H1 (cell line): ENCODE measurements around the gene DOCK10. TPM values are rescaled to one million over a fixed set of nuclear protein-coding genes. Genes with fewer than 3 reads are reported as not detected.

Experiments used
- CTCF ChIA-PET: fragments of 300-600 bp; sonication (Branson Sonifier 250); formaldehyde crosslinking; loops from one replicate; lab custom pipeline; 2021; ENCODE audit not compliant: partially characterized antibody; lab: Charles Lee
- POLR2A ChIA-PET: fragments of 300-600 bp; sonication (Branson Sonifier 250); formaldehyde crosslinking; loops from one replicate; lab custom pipeline; 2021; ENCODE audit warnings: inconsistent platforms; ENCODE audit not compliant: partially characterized antibody; lab: Charles Lee
- DNase-seq, 2 experiments: peaks; one replicate each; pipeline versions ENCODE4 v3.0.0 to v3.0.0-alpha.2; 2010 to 2022; ENCODE audit warnings: low spot score in 2 of 2, low read depth in 1 of 2, mixed read lengths in 1 of 2
- FAIRE-seq: peaks from 2 replicates; lab custom pipeline; 2011; peaks lifted over from hg19 to GRCh38; lab: Jason Lieb, UNC
- H2AFZ ChIP-seq: 2 replicates; pipeline ENCODE4 v1.8.1; 2012; ENCODE audit warnings: low read length, inconsistent platforms
- H2AK5ac ChIP-seq: 2 replicates; pipeline ENCODE4 v1.6.1; 2013; ENCODE audit warnings: low read depth, low read length
- H2BK120ac ChIP-seq: replicated peaks from 2 replicates; pipeline ENCODE3; 2013; ENCODE audit warnings: low read depth, low read length, inconsistent platforms
- H2BK12ac ChIP-seq: 2 replicates; pipeline ENCODE4 v1.6.1; 2013; ENCODE audit warnings: low read depth, low read length
- H2BK15ac ChIP-seq: 2 replicates; pipeline ENCODE4 v1.6.1; 2013; ENCODE audit warnings: low read length
- H2BK20ac ChIP-seq: 2 replicates; pipeline ENCODE4 v1.6.1; 2013; ENCODE audit warnings: low read length
- H2BK5ac ChIP-seq: 2 replicates; pipeline ENCODE4 v1.6.1; 2013; ENCODE audit warnings: low read depth, low read length
- H3K14ac ChIP-seq: 2 replicates; pipeline ENCODE4 v1.6.1; 2013; ENCODE audit warnings: inconsistent platforms; ENCODE audit not compliant: insufficient read length
- H3K18ac ChIP-seq: 2 replicates; pipeline ENCODE4 v1.6.1; 2013; ENCODE audit warnings: low read length; ENCODE audit errors: extremely low read depth
- H3K23ac ChIP-seq: 2 replicates; pipeline ENCODE4 v1.6.1; 2013; ENCODE audit warnings: inconsistent platforms; ENCODE audit not compliant: insufficient read length
- H3K23me2 ChIP-seq: 2 replicates; pipeline ENCODE4 v1.6.1; 2013; ENCODE audit warnings: low read depth, low read length
- H3K27ac ChIP-seq: 2 replicates; pipeline ENCODE4 v1.6.1; 2011; ENCODE audit warnings: low read depth, low read length, inconsistent platforms
- H3K27me3 ChIP-seq, 4 experiments: replicated peaks in 1 of 4; 1 replicate in 1 of 4; 2 replicates in 3 of 4; pipeline versions ENCODE4 v1.6.1 to v1.8.1; 2011 to 2013; ENCODE audit warnings: low read length in 3 of 4, mild to moderate bottlenecking in 3 of 4, inconsistent platforms in 2 of 4, mixed read lengths in 2 of 4, moderate library complexity in 1 of 4; ENCODE audit not compliant: control insufficient read depth in 3 of 4, insufficient read depth in 3 of 4; ENCODE audit errors: extremely low read depth in 1 of 4
- H3K36me3 ChIP-seq, 4 experiments: 2 replicates each; pipeline versions ENCODE4 v1.6.1 to v1.8.1; 2011 to 2013; ENCODE audit warnings: mild to moderate bottlenecking in 4 of 4, low read length in 3 of 4, moderate library complexity in 2 of 4, control low read depth in 1 of 4, inconsistent platforms in 1 of 4; ENCODE audit not compliant: insufficient read depth in 4 of 4, control insufficient read depth in 2 of 4
- H3K4ac ChIP-seq: replicated peaks from 2 replicates; pipeline ENCODE3; 2013; ENCODE audit warnings: low read length, low read depth, mixed read lengths, inconsistent platforms; ENCODE audit not compliant: insufficient read length
- H3K4me1 ChIP-seq, 4 experiments: replicated peaks in 1 of 4; 1 replicate in 1 of 4; 2 replicates in 3 of 4; pipeline versions ENCODE4 v1.6.1 to v1.8.1; 2011 to 2013; ENCODE audit warnings: low read length in 3 of 4, inconsistent platforms in 2 of 4, mixed read lengths in 1 of 4; ENCODE audit not compliant: insufficient read depth in 4 of 4, control insufficient read depth in 3 of 4
- H3K4me2 ChIP-seq, 2 experiments: 2 replicates each; pipeline versions ENCODE4 v1.6.1 to v1.8.1; 2011 to 2013; ENCODE audit warnings: low read depth in 2 of 2, low read length in 2 of 2, control low read depth in 1 of 2, inconsistent platforms in 1 of 2, mild to moderate bottlenecking in 1 of 2; ENCODE audit not compliant: insufficient read depth in 1 of 2
- H3K4me3 ChIP-seq, 4 experiments: fragments of 200-600, 300-600 bp in 1 of 4; sonication (generic), shearing (Covaris generic), sonication (Bioruptor Twin) in 1 of 4; 2 replicates each; pipeline versions ENCODE4 v1.5.1 to v1.8.1; 2011 to 2016; ENCODE audit warnings: low read length in 4 of 4, low read depth in 3 of 4, control low read depth in 2 of 4, inconsistent platforms in 2 of 4, mild to moderate bottlenecking in 2 of 4, mixed read lengths in 1 of 4, moderate library complexity in 1 of 4; ENCODE audit not compliant: insufficient read depth in 2 of 4; ENCODE audit errors: extremely low read depth in 1 of 4
- H3K56ac ChIP-seq: replicated peaks from 2 replicates; pipeline ENCODE3; 2013; ENCODE audit warnings: low read depth, mild to moderate bottlenecking, mixed read lengths, low read length, inconsistent platforms; ENCODE audit not compliant: insufficient read length
- H3K79me1 ChIP-seq: 2 replicates; pipeline ENCODE4 v1.6.1; 2013; ENCODE audit warnings: low read depth, low read length, control low read depth
- H3K79me2 ChIP-seq, 2 experiments: 2 replicates each; pipeline versions ENCODE4 v1.6.1 to v1.8.1; 2012 to 2013; ENCODE audit warnings: low read length in 2 of 2, mild to moderate bottlenecking in 2 of 2, inconsistent platforms in 1 of 2; ENCODE audit not compliant: insufficient read depth in 2 of 2, control insufficient read depth in 1 of 2
- H3K9ac ChIP-seq, 4 experiments: replicated peaks in 1 of 4; 1 replicate in 1 of 4; 2 replicates in 3 of 4; pipeline versions ENCODE4 v1.6.1 to v1.8.1; 2011 to 2013; ENCODE audit warnings: low read depth in 3 of 4, low read length in 3 of 4, control low read depth in 2 of 4, mild to moderate bottlenecking in 2 of 4, moderate library complexity in 2 of 4, inconsistent platforms in 1 of 4; ENCODE audit errors: extremely low read depth in 1 of 4
- H3K9me3 ChIP-seq, 2 experiments: 2 replicates each; pipeline versions ENCODE4 v1.6.1 to v1.8.1; 2012 to 2013; ENCODE audit warnings: mild to moderate bottlenecking in 2 of 2, moderate library complexity in 2 of 2, control low read depth in 1 of 2, inconsistent platforms in 1 of 2, low read depth in 1 of 2, low read length in 1 of 2, mixed read lengths in 1 of 2; ENCODE audit not compliant: insufficient read depth in 2 of 2
- H4K20me1 ChIP-seq, 2 experiments: replicated peaks in 1 of 2; 2 replicates each; pipeline versions ENCODE3 to v1.8.1; 2011 to 2013; ENCODE audit warnings: inconsistent platforms in 2 of 2, low read length in 2 of 2, mild to moderate bottlenecking in 1 of 2; ENCODE audit not compliant: insufficient read depth in 2 of 2, control insufficient read depth in 1 of 2
- H4K5ac ChIP-seq: 2 replicates; pipeline ENCODE4 v1.6.1; 2013; ENCODE audit warnings: low read length, low read depth, mixed read lengths, inconsistent platforms; ENCODE audit not compliant: insufficient read length
- H4K8ac ChIP-seq: 2 replicates; pipeline ENCODE4 v1.8.0; 2013; ENCODE audit warnings: mild to moderate bottlenecking, moderate library complexity, low read length, inconsistent platforms; ENCODE audit not compliant: insufficient read depth; ENCODE audit errors: extremely low read depth
- H4K91ac ChIP-seq: replicated peaks from 2 replicates; pipeline ENCODE3; 2013; ENCODE audit warnings: low read length, mixed read lengths, inconsistent platforms; ENCODE audit not compliant: insufficient read length
- CHD1 ChIP-seq: IDR thresholded peaks from 2 replicates; pipeline ENCODE4 v1.6.1; 2012; ENCODE audit warnings: low read depth, low read length, improper control_type of control experiment
- CHD2 ChIP-seq: IDR thresholded peaks from 2 replicates; pipeline ENCODE4 v1.6.1; 2012; ENCODE audit warnings: low read length, improper control_type of control experiment
- CREB1 ChIP-seq: IDR thresholded peaks from 2 replicates; pipeline ENCODE4 v1.6.1; 2012; ENCODE audit warnings: inconsistent platforms
- E2F6 ChIP-seq: IDR thresholded peaks from 2 replicates; pipeline ENCODE4 v1.6.1; 2012; ENCODE audit warnings: inconsistent platforms
- GTF2F1 ChIP-seq: IDR thresholded peaks from 2 replicates; pipeline ENCODE4 v1.6.1; 2012; ENCODE audit warnings: low read depth, low read length, improper control_type of control experiment, borderline replicate concordance
- HDAC2 ChIP-seq, 2 experiments: fragments of 300-600 bp in 1 of 2; sonication (generic) in 1 of 2; IDR thresholded peaks; 2 replicates each; pipeline ENCODE4 v1.6.1; 2011 to 2012; ENCODE audit warnings: low read depth in 2 of 2, low read length in 2 of 2, mild to moderate bottlenecking in 2 of 2, moderate library complexity in 2 of 2, borderline replicate concordance in 1 of 2, inconsistent platforms in 1 of 2
- JUN ChIP-seq: IDR thresholded peaks from 2 replicates; pipeline ENCODE4 v1.6.1; 2011; ENCODE audit warnings: low read depth, mild to moderate bottlenecking, improper control_type of control experiment, low read length
- JUND ChIP-seq: IDR thresholded peaks from 2 replicates; pipeline ENCODE4 v1.6.1; 2011; ENCODE audit warnings: mild to moderate bottlenecking, improper control_type of control experiment, low read length
- POLR2A ChIP-seq, 2 experiments: IDR thresholded peaks; 1 replicate in 1 of 2; 2 replicates in 1 of 2; pipeline ENCODE4 v1.6.1; 2011; ENCODE audit warnings: low read depth in 2 of 2, low read length in 2 of 2, mild to moderate bottlenecking in 2 of 2; ENCODE audit errors: control extremely low read depth in 1 of 2
- RFX5 ChIP-seq: IDR thresholded peaks from 2 replicates; pipeline ENCODE4 v1.6.1; 2011; ENCODE audit warnings: low read depth, low read length, improper control_type of control experiment, borderline replicate concordance
- SP4 ChIP-seq: IDR thresholded peaks from 2 replicates; pipeline ENCODE4 v1.6.1; 2012; ENCODE audit warnings: low read length, inconsistent platforms
- TAF1 ChIP-seq: IDR thresholded peaks from 2 replicates; pipeline ENCODE4 v1.6.1; 2011; ENCODE audit warnings: mild to moderate bottlenecking, low read depth, low read length
- WGBS, 2 experiments: shearing (Covaris generic) in 1 of 2; methylation state at CpG; one replicate each; pipeline versions ENCODE4 v1.1.6 to v1.1.7; 2013 to 2015; ENCODE audit warnings: low lambda C conversion rate in 2 of 2, mixed read lengths in 2 of 2, inconsistent platforms in 1 of 2, low coverage in 1 of 2, missing lambda C conversion rate in 1 of 2; ENCODE audit not compliant: insufficient replicate concordance in 2 of 2, insufficient coverage in 1 of 2, insufficient read length in 1 of 2; ENCODE audit errors: extremely low coverage in 1 of 2, missing lambda C conversion rate in 1 of 2; 5-methylcytosine and 5-hydroxymethylcytosine counted together
- polyA plus RNA-seq, 7 experiments: library from polyadenylated mRNA; depleted of rRNA in 3 of 7; stranded (reverse) in 5 of 7; unstranded in 2 of 7; fragments of >200 nt in 5 of 7; fragments of 200-250 nt in 2 of 7; gene quantifications; 1 replicate in 5 of 7; 2 replicates in 1 of 7; 4 replicates in 1 of 7; pipeline versions ENCODE4 v1.2.1 to v1.2.3, GENCODE V29; 2011 to 2013; ENCODE audit warnings: missing spikeins in 2 of 7, mixed read lengths in 2 of 7
- total RNA-seq: library from RNA; stranded (reverse); fragmentation: NEBNext Ultra II Directional; extraction: Animal tissue kit (Norgen Biotek cat#: 25700); gene quantifications from 2 replicates; pipeline ENCODE4 v1.2.1, GENCODE V29; 2021

The DOCK10 gene
- total and polyA plus RNA-seq, 2 of the 8 experiments (the other 6 are each of a cell fraction or from before 2014, with no cell fraction given), result 0.33 to 1.6 TPM

DNA sequence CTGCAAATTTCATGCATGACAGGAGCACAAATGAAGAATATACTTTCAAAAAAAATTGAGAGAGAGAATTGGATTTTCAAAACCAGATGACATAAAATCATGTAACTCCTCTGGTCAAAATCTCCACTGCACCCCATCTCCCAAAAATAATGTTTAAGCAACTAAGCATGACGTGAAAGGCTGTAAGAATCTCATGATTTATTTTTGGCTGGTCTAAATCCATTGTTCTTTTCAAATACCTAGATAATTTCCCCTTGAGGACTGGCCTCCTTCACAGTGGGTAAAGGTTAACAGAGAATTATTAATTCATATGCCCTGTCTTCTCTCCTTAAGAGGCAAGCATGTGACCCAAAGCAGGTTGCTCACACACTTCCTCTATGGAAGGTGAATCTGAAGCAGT lies 224.6 kb downstream of the DOCK10 start:
- Histone ChIP-seq H3K4ac (no peak overlapping the region), H3K36me3 (no peaks in the 10 kb centered on the region), H3K27me3 (no peaks in the 10 kb centered on the region)
- CTCF ChIA-PET, result interaction anchor here (1.1 kb wide), 2 partner anchors 13 to 32 kb away, joined by 3 to 4 read pairs; no protein-coding TSS in a partner anchor
- no peak for TF ChIP-seq HDAC2 (IDR thresholded peaks at IDR 0.05; ENCODE audit: borderline replicate concordance in 1 of 2, low read depth in 2 of 2, low read length in 2 of 2)
- TF ChIP-seq RFX5, result no peak
- no peak for TF ChIP-seq JUND
- TF ChIP-seq POLR2A (IDR thresholded peaks at IDR 0.05; ENCODE audit: control extremely low read depth in 1 of 2, low read depth in 2 of 2, low read length in 2 of 2), result no peak
- no peak for TF ChIP-seq TAF1
- no peak for TF ChIP-seq SP4
- TF ChIP-seq JUN, result no peak
- TF ChIP-seq CHD1, result no peak
- TF ChIP-seq E2F6, result no peak
- no peak for TF ChIP-seq CHD2
- TF ChIP-seq CREB1, result no peak
- no peak for TF ChIP-seq GTF2F1
- TF ChIP-seq, all 59 proteins: peak for 0
- H4K91ac ChIP-seq, result no peak overlapping the region
- H3K18ac ChIP-seq, result no peak overlapping the region
- H3K79me1 ChIP-seq, result no peaks in the 10 kb centered on the region
- no peak overlapping the region for H3K9ac ChIP-seq
- H2BK12ac ChIP-seq, result no peak overlapping the region
- H3K4me3 ChIP-seq, result no peak overlapping the region
- no peak overlapping the region for H3K27ac ChIP-seq
- H4K5ac ChIP-seq, result no peak overlapping the region
- H2BK120ac ChIP-seq, result no peak overlapping the region
- H2BK20ac ChIP-seq, result no peak overlapping the region
- H4K20me1 ChIP-seq, result no peaks in the 10 kb centered on the region
- no peak overlapping the region for H2BK15ac ChIP-seq
- H2BK5ac ChIP-seq, result no peak overlapping the region
- H4K8ac ChIP-seq, result no peak overlapping the region
- no peak overlapping the region for H2AK5ac ChIP-seq
- H3K9me3 ChIP-seq, result no peaks in the 10 kb centered on the region
- H3K23ac ChIP-seq, result no peak overlapping the region
- H3K14ac ChIP-seq, result no peak overlapping the region
- POLR2A ChIA-PET, result no interaction called here
- no peaks in the 10 kb centered on the region for H3K79me2 ChIP-seq
- H2AFZ ChIP-seq, result no peak overlapping the region
- no peaks in the 10 kb centered on the region for H3K4me1 ChIP-seq
- H3K23me2 ChIP-seq, result no peaks in the 10 kb centered on the region
- no peak for DNase-seq
- FAIRE-seq, result no peak
- no peak overlapping the region for H3K56ac ChIP-seq
- H3K4me2 ChIP-seq, result no peak overlapping the region
- 88% methylated on average over 1 of the region's 1 CpG; no CpG with 5 or more reads in 1 of the 2 experiments for WGBS, 2 experiments
